Camera-type eye (tissue), 1 donor: ENCODE results near the gene USP17L27. TPM values are rescaled to one million over a fixed set of nuclear protein-coding genes. Genes with fewer than 3 reads are reported as not detected.

Source experiments
- total RNA-seq: library from RNA; depleted of rRNA; stranded (reverse); fragments of >200 nt; gene quantifications from one replicate; pipeline ENCODE4 v1.2.3, GENCODE V29; 2014

The USP17L27 gene
- not detected for total RNA-seq

GRCh38 chr4:9343848-9344247 is at the start of gene USP17L27:
Gene USP17L27, plus strand, starts transcription at chr4:9344148. Its CDS starts 0 bp downstream, at chr4:9344148.

GRCh38 chr4:9324865-9325264 is 19.1 kb upstream of the USP17L27 start, which contains the start of gene USP17L24:
Gene USP17L24, plus strand, starts transcription at chr4:9325165. Its CDS starts 0 bp downstream, at chr4:9325165.

GRCh38 chr4:9329611-9330010 is 14.3 kb upstream of the USP17L27 start, which contains the start of gene USP17L25:
Gene USP17L25, plus strand, starts transcription at chr4:9329911. Its CDS starts 0 bp downstream, at chr4:9329911.

GRCh38 chr4:9334358-9334757 is 9.6 kb upstream of the USP17L27 start, which contains the start of gene USP17L26:
Gene USP17L26, plus strand, starts transcription at chr4:9334658. Its CDS starts 0 bp downstream, at chr4:9334658.

GRCh38 chr4:9339103-9339502 is 4.8 kb upstream of the USP17L27 start, which contains the start of gene USP17L5:
Gene USP17L5, plus strand, starts transcription at chr4:9339403. Its CDS starts 0 bp downstream, at chr4:9339403.

GRCh38 chr4:9348593-9348992 is 4.6 kb downstream of the USP17L27 start, which contains the start of gene USP17L28:
Gene USP17L28, plus strand, starts transcription at chr4:9348893. Its CDS starts 0 bp downstream, at chr4:9348893.

GRCh38 chr4:9353338-9353737 is 9.4 kb downstream of the USP17L27 start, which contains the start of gene USP17L29:
Gene USP17L29, plus strand, starts transcription at chr4:9353638. Its CDS starts 0 bp downstream, at chr4:9353638.

GRCh38 chr4:9362829-9363228 is 18.9 kb downstream of the USP17L27 start, which contains the start of gene USP17L30:
Gene USP17L30, plus strand, starts transcription at chr4:9363129. Its CDS starts 0 bp downstream, at chr4:9363129.

Other genes starting within 250 kb of the USP17L27 start
- not detected for gene FAM90A26, start 173.7 kb upstream of the USP17L27 start, total RNA-seq
- not detected for gene USP17L10, start 133.5 kb upstream of the USP17L27 start, total RNA-seq
- gene USP17L11, start 128.7 kb upstream of the USP17L27 start, total RNA-seq: not detected
- not detected for gene USP17L12, start 124.0 kb upstream of the USP17L27 start, total RNA-seq
- not detected for gene USP17L13, start 119.3 kb upstream of the USP17L27 start, total RNA-seq
- gene USP17L15, start 109.8 kb upstream of the USP17L27 start, total RNA-seq: not detected
- gene USP17L17, start 100.3 kb upstream of the USP17L27 start, total RNA-seq: not detected
- not detected for gene USP17L18, start 95.5 kb upstream of the USP17L27 start, total RNA-seq
- gene USP17L19, start 90.8 kb upstream of the USP17L27 start, total RNA-seq: not detected
- not detected for gene USP17L20, start 86.0 kb upstream of the USP17L27 start, total RNA-seq
- not detected for gene USP17L21, start 81.3 kb upstream of the USP17L27 start, total RNA-seq
- not detected for gene USP17L22, start 76.5 kb upstream of the USP17L27 start, total RNA-seq
- not detected for gene USP17L24, start 19.0 kb upstream of the USP17L27 start, total RNA-seq
- not detected for gene USP17L25, start 14.2 kb upstream of the USP17L27 start, total RNA-seq
- not detected for gene USP17L26, start 9.5 kb upstream of the USP17L27 start, total RNA-seq
- not detected for gene USP17L5, start 4.7 kb upstream of the USP17L27 start, total RNA-seq
- gene USP17L28, start 4.7 kb downstream of the USP17L27 start, total RNA-seq: not detected
- gene USP17L29, start 9.5 kb downstream of the USP17L27 start, total RNA-seq: not detected
- not detected for gene USP17L30, start 19.0 kb downstream of the USP17L27 start, total RNA-seq
- not detected for gene DEFB131A, start 100.3 kb downstream of the USP17L27 start, total RNA-seq